Calu3 (cell line): ENCODE results near the gene LDLRAD4. TPM values are rescaled to one million over a fixed set of nuclear protein-coding genes. Genes with fewer than 3 reads are reported as not detected.

Experiments
- BruUV-seq: library from RNA; stranded (reverse); fragments of 400-500 nt; replicated peaks from 2 replicates; lab custom pipeline; 2021; lab: Mats Ljungman, UMichigan
- CTCF ChIA-PET: fragments of 300-600 bp; sonication (Branson Sonifier 250); formaldehyde crosslinking; loops from one replicate; lab custom pipeline; 2022; ENCODE audit warnings: antibody characterized with exemption; lab: Charles Lee
- DNase-seq: peaks from one replicate; pipeline ENCODE4 v3.0.0; 2022
- H3K27ac Mint-ChIP-seq: one replicate; pipeline ENCODE4 v1.8.0; 2022; ENCODE audit warnings: mixed read lengths; ENCODE audit not compliant: unreplicated experiment
- H3K27me3 Mint-ChIP-seq: one replicate; pipeline ENCODE4 v1.8.0; 2022; ENCODE audit warnings: mixed read lengths; ENCODE audit not compliant: unreplicated experiment
- H3K36me3 Mint-ChIP-seq: one replicate; pipeline ENCODE4 v1.8.0; 2022; ENCODE audit warnings: mild to moderate bottlenecking, moderate library complexity, mixed read lengths; ENCODE audit not compliant: insufficient read depth, unreplicated experiment
- H3K4me1 Mint-ChIP-seq: one replicate; pipeline ENCODE4 v1.8.0; 2022; ENCODE audit warnings: mild to moderate bottlenecking, low read depth, mixed read lengths; ENCODE audit not compliant: unreplicated experiment
- H3K4me3 Mint-ChIP-seq: one replicate; pipeline ENCODE4 v1.8.0; 2022; ENCODE audit warnings: mild to moderate bottlenecking, low read depth, moderate library complexity, mixed read lengths; ENCODE audit not compliant: unreplicated experiment
- H3K9me3 Mint-ChIP-seq: one replicate; pipeline ENCODE4 v1.8.0; 2022; ENCODE audit warnings: low read depth, mixed read lengths; ENCODE audit not compliant: unreplicated experiment
- CTCF ChIP-seq: fragments of 200-600 bp; IDR thresholded peaks from one replicate; pipeline ENCODE4 v1.8.0; 2022; ENCODE audit warnings: antibody characterized with exemption; ENCODE audit not compliant: unreplicated experiment
- intact Hi-C: fragments of 100-400 bp; cut with micrococcal nuclease; formaldehyde crosslinking; loops from one replicate; pipeline ENCODE4 v1.10.0; 2022; ENCODE audit not compliant: unreplicated experiment
- total RNA-seq: library from RNA; stranded (reverse); gene quantifications from 2 replicates; pipeline ENCODE4 v1.2.3, GENCODE V29; 2022

LDLRAD4 gene
- total RNA-seq, 1 experiment from 2014 or later = 0.50 TPM

GRCh38 chr18:13513021-13513420 is 294.5 kb downstream of the LDLRAD4 start:
- H3K9me3 Mint-ChIP-seq = peaks cover 2% of the 10 kb centered on the region
- H3K27me3 Mint-ChIP-seq = peaks cover 69% of the 10 kb centered on the region
- H3K4me1 Mint-ChIP-seq = no peaks in the 10 kb centered on the region
- no peak for TF ChIP-seq CTCF
- CTCF ChIA-PET = no interaction called here
- no peak for DNase-seq
- no peak overlapping the region for H3K4me3 Mint-ChIP-seq
- H3K36me3 Mint-ChIP-seq = no peaks in the 10 kb centered on the region
- BruUV-seq = no TSS peak
- intact Hi-C loops = no loop called here
- no peak overlapping the region for H3K27ac Mint-ChIP-seq

DNA sequence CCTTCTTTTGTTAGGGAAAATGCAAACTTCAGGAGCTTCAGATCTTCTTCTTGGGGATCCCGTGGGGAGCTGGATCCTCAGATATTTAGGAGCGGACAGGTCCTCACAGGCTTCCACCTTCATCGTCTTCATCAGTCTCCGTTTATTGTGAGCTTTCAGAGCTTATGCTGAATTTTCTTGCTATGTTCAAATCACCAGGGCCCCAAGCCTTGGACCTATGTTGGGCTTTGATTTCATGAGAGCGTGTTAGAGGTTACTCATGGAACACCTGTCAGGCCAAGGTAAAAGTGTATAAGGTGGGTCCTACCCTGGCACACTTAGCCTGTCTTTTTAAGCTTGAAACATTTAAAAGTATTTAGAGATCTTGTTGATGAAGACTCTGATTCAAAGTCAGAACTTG is 294.9 kb downstream of the LDLRAD4 start:
- CTCF ChIA-PET = no interaction called here
- intact Hi-C loops = no loop called here
- Mint-ChIP-seq H3K4me1 (no peaks in the 10 kb centered on the region), H3K36me3 (no peaks in the 10 kb centered on the region), H3K27ac (no peak overlapping the region), H3K9me3 (peaks cover 6% of the 10 kb centered on the region), H3K27me3 (peaks cover 69% of the 10 kb centered on the region), H3K4me3 (no peak overlapping the region)
- TF ChIP-seq CTCF = no peak
- no peak for DNase-seq
- BruUV-seq = no TSS peak

DNA sequence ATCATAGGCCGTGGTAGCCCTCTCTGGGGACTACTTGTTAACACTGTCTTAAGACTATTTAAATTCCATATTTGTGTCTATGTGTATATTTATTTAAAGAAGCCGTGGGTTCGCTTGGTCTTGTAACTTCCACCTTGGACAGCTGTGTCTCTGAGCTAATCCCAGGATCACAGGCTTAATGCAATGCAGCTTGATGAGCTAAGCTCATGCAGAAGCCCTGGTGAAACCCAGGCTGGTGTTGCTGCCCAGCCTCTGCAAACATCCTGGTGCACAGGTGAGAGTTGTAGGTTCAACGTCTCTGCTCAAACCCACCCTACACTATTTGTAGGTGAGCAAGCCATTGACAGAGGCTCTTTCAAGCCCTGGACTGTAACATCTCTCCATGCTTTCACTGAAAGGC is 296.0 kb downstream of the LDLRAD4 start:
- BruUV-seq = no TSS peak
- Mint-ChIP-seq H3K36me3 (no peaks in the 10 kb centered on the region), H3K27ac (no peak overlapping the region), H3K4me1 (no peaks in the 10 kb centered on the region), H3K9me3 (peaks cover 6% of the 10 kb centered on the region), H3K27me3 (peaks cover 63% of the 10 kb centered on the region), H3K4me3 (no peak overlapping the region)
- CTCF ChIA-PET = no interaction called here
- intact Hi-C loops = no loop called here
- no peak for DNase-seq
- TF ChIP-seq CTCF = no peak

GRCh38 chr18:13516855-13517254 is 298.3 kb downstream of the LDLRAD4 start:
- Mint-ChIP-seq H3K4me1 (no peaks in the 10 kb centered on the region), H3K27me3 (peaks cover 62% of the 10 kb centered on the region), H3K27ac (no peak overlapping the region), H3K36me3 (no peaks in the 10 kb centered on the region), H3K4me3 (no peak overlapping the region), H3K9me3 (peaks cover 6% of the 10 kb centered on the region)
- TF ChIP-seq CTCF = no peak
- no peak for DNase-seq
- no TSS peak for BruUV-seq
- CTCF ChIA-PET = no interaction called here
- intact Hi-C loops = no loop called here
